Gastroesophageal sphincter (tissue), 4 donors: ENCODE results near the gene GGCX. TPM values are rescaled to one million over a fixed set of nuclear protein-coding genes. Genes with fewer than 3 reads are reported as not detected.
A peak's percentile ranks its signal among the peaks of the same experiment; 100 is the strongest.

Source experiments
- ATAC-seq: fragments of 150-250 bp; one replicate; pipeline ENCODE4 v1.9.1; 2016; ENCODE audit warnings: mild to moderate bottlenecking, moderate library complexity
- H3K27ac ChIP-seq, 4 donors: fragments of 200-600 bp; sonication (generic) in 3 of 4; 1 replicate in 3 of 4; 2 replicates in 1 of 4; pipeline ENCODE4 v1.5.1; 2016 to 2019
- H3K27me3 ChIP-seq: fragments of 200-600 bp; sonication (generic); one replicate; pipeline ENCODE4 v1.5.1; 2019
- H3K36me3 ChIP-seq, 2 donors: fragments of 200-600 bp; sonication (generic); one replicate each; pipeline ENCODE4 v1.5.1; 2019; ENCODE audit warnings: control low read depth in 1 of 2
- H3K4me1 ChIP-seq, 3 donors: fragments of 200-600 bp; sonication (generic); 1 replicate in 2 of 3; 2 replicates in 1 of 3; pipeline ENCODE4 v1.5.1; 2016 to 2019; ENCODE audit warnings: control low read depth in 2 of 3
- H3K4me3 ChIP-seq, 2 donors: fragments of 200-600 bp; sonication (generic); one replicate each; pipeline ENCODE4 v1.5.1; 2019; ENCODE audit warnings: mild to moderate bottlenecking in 1 of 2, moderate library complexity in 1 of 2
- H3K9me3 ChIP-seq, 3 donors: fragments of 200-600 bp; sonication (generic); one replicate each; pipeline ENCODE4 v1.5.1; 2017 to 2019; ENCODE audit warnings: control low read depth in 2 of 3
- EP300 ChIP-seq: sonication (generic); formaldehyde crosslinking; IDR thresholded peaks from one replicate; pipeline ENCODE4 v1.6.1; 2017; ENCODE audit warnings: antibody characterized with exemption, mild to moderate bottlenecking
- POLR2A ChIP-seq, 2 donors: fragments of 450-650 bp; IDR thresholded peaks; one replicate each; pipeline ENCODE4 v1.6.1; 2017; ENCODE audit warnings: antibody characterized with exemption in 2 of 2, mild to moderate bottlenecking in 2 of 2, moderate library complexity in 1 of 2
- POLR2AphosphoS5 ChIP-seq: sonication (generic); formaldehyde crosslinking; IDR thresholded peaks from one replicate; pipeline ENCODE4 v1.6.1; 2017; ENCODE audit warnings: antibody characterized with exemption
- WGBS, 2 donors: methylation state at CpG; one replicate each; pipeline ENCODE4 v1.1.5; 2018; ENCODE audit warnings: low coverage in 1 of 2; 5-methylcytosine and 5-hydroxymethylcytosine counted together
- total RNA-seq, 4 donors: library from RNA; depleted of rRNA; stranded (reverse); fragments of >200 nt; gene quantifications; one replicate each; pipeline ENCODE4 v1.1.0, GENCODE V29; 2016
- TF ChIP-seq, protein P1 (sequence below), 4 experiments: fragments of 200-600 bp in 2 of 4; fragments of 450-650 bp in 2 of 4; sonication (generic) in 1 of 4; IDR thresholded peaks; one replicate each; pipeline ENCODE4 v1.5.1; 2017 to 2019; ENCODE audit warnings: antibody characterized with exemption in 4 of 4, mild to moderate bottlenecking in 2 of 4, moderate library complexity in 2 of 4

The GGCX gene
- total RNA-seq, 4 donors from 2014 or later, result 16.2 to 29.3 (median 24.3) TPM

DNA sequence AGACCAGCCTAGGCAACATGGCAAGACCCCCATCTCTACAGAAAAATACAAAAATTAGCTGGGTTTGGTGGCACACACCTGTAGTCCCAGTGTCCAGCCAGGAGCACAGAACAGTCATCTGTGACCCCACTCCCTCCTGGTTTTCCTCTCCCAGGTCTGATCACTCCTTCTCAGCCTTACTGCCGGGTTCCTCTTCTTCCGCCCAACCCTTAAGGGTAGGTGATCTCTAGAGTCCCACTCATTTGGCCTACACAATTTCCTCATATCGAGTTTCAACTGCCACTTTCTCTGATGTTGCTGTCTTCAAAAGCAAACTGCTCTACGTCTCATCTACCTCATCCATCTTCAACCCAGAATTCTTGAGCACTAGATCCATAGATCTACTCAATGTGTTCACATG lies 35.7 kb downstream of the GGCX start:
- no peak for ATAC-seq
- H3K4me3 ChIP-seq, result no peak overlapping the region
- H3K36me3 ChIP-seq, result no peaks in the 10 kb centered on the region
- TF ChIP-seq, protein P1, sequence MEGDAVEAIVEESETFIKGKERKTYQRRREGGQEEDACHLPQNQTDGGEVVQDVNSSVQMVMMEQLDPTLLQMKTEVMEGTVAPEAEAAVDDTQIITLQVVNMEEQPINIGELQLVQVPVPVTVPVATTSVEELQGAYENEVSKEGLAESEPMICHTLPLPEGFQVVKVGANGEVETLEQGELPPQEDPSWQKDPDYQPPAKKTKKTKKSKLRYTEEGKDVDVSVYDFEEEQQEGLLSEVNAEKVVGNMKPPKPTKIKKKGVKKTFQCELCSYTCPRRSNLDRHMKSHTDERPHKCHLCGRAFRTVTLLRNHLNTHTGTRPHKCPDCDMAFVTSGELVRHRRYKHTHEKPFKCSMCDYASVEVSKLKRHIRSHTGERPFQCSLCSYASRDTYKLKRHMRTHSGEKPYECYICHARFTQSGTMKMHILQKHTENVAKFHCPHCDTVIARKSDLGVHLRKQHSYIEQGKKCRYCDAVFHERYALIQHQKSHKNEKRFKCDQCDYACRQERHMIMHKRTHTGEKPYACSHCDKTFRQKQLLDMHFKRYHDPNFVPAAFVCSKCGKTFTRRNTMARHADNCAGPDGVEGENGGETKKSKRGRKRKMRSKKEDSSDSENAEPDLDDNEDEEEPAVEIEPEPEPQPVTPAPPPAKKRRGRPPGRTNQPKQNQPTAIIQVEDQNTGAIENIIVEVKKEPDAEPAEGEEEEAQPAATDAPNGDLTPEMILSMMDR (IDR thresholded peaks at IDR 0.05), result no peak
- TF ChIP-seq POLR2A (IDR thresholded peaks at IDR 0.05) (no peak), EP300 (no peak), POLR2AphosphoS5 (no peak)
- H3K9me3 ChIP-seq, result no peaks in the 10 kb centered on the region
- peak overlapping the region in 3 of 4 donors; percentile 55 to 78 (median 76) for H3K27ac ChIP-seq
- 88% methylated on average over 4 of the region's 4 CpGs; no CpG with 5 or more reads in 1 of the 2 donors for WGBS, 2 donors
- peaks cover 2 to 24% (median 15%) of the 10 kb centered on the region in 3 donors for H3K4me1 ChIP-seq
- no peaks in the 10 kb centered on the region for H3K27me3 ChIP-seq

DNA sequence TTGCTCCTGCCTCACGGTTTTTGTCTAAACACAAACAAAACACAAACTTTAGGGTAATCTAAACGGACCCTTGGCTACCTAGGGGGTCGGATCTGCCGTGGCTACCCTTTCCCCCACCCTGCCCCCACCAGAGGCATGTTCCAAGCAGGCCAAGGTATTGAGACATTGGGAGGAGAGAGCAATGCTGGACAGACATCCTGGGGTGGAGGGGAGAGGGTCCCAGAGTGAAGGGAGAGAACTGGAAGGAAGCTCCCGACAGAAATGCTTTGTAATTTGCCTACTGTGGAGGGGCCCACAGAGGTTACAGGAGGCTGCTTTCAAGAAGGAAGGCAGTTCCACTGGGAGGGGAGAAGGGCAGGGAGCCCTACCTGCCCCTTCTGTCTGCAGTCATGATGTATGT lies 36.3 kb downstream of the GGCX start:
- TF ChIP-seq POLR2A (IDR thresholded peaks at IDR 0.05) (no peak), POLR2AphosphoS5 (no peak), EP300 (no peak)
- TF ChIP-seq, protein P1 (IDR thresholded peaks at IDR 0.05), result no peak
- Histone ChIP-seq H3K27ac (peak overlapping the region in 3 of 4 donors; percentile 55 to 78 (median 76)), H3K27me3 (no peaks in the 10 kb centered on the region), H3K9me3 (no peaks in the 10 kb centered on the region), H3K4me3 (no peak overlapping the region), H3K36me3 (no peaks in the 10 kb centered on the region), H3K4me1 (peaks cover 2 to 24% (median 15%) of the 10 kb centered on the region in 3 donors)
- ATAC-seq, result no peak
- WGBS, 2 donors, result 32 to 51% methylated on average over 4 of the region's 5 CpGs

DNA sequence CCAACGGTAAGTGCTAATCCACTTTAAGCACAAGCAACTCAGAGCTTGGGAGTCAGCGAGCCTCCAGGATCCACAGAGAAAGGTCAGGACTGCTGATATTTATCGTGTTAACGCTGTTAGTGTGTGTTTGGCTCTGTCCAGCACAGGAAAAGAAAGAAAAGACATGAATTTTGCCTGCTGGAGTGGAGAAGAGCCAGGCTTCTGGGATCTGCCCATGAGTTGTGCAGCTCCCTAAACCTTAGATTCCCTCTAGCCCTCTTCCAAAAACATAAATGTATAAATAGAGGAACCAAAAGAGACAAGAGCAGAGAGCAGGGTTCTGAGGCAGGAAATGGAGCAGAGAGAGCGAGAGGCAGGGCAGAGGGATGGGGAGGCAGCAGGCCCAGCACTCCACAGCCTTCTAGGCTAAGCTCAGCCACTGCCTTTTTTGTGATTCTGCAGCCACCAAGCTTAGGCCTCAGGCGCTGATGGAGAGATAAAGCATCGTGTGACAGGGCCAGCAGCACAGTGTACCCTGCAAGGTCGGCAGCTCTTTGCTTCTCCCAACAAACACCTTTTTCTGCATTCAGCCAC lies 36.9 kb downstream of the GGCX start:
- peaks cover 2 to 24% (median 15%) of the 10 kb centered on the region in 3 donors for H3K4me1 ChIP-seq
- ATAC-seq, result peak; percentile 63
- H3K36me3 ChIP-seq, result no peaks in the 10 kb centered on the region
- WGBS, 2 donors, result 8 to 20% methylated on average over 4 to 7 of the region's 8 CpGs
- H3K9me3 ChIP-seq, result no peaks in the 10 kb centered on the region
- no peaks in the 10 kb centered on the region for H3K27me3 ChIP-seq
- H3K4me3 ChIP-seq, result no peak overlapping the region
- H3K27ac ChIP-seq, result peak overlapping the region; percentile 55 to 78 (median 67)
- TF ChIP-seq, protein P1 (IDR thresholded peaks at IDR 0.05), result no peak
- no peak for TF ChIP-seq POLR2A (IDR thresholded peaks at IDR 0.05)
- TF ChIP-seq POLR2AphosphoS5, result no peak
- TF ChIP-seq EP300, result no peak

DNA sequence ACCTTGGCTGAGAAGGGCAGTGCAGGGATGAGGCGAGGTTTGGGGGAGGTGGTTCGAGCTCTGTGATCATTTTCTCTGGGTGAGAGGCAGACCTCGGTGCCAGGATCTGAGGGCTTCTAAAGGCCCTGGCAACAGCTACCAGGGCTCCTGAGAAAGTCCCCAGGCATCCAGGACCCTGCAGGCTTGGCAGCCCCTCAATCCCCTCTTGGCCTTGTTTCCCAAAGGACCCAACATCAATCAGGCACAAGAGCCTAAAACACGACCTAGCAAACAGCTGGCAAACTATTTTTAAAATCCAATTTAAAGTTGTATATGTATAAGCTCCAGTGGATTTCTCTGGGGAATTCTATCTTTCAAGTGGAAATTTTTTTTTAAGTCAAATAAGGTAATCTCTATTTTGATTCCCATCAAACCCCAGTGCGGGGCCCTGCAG lies 37.4 kb downstream of the GGCX start:
- 14 to 31% methylated on average over 2 to 3 of the region's 5 CpGs for WGBS, 2 donors
- ATAC-seq, result no peak
- Histone ChIP-seq H3K4me3 (no peak overlapping the region), H3K4me1 (peaks cover 2 to 24% (median 15%) of the 10 kb centered on the region in 3 donors), H3K27ac (peak overlapping the region; percentile 55 to 78 (median 67)), H3K36me3 (no peaks in the 10 kb centered on the region), H3K9me3 (no peaks in the 10 kb centered on the region), H3K27me3 (no peaks in the 10 kb centered on the region)
- no peak for TF ChIP-seq EP300
- TF ChIP-seq, protein P1 (IDR thresholded peaks at IDR 0.05), result no peak
- TF ChIP-seq POLR2A (IDR thresholded peaks at IDR 0.05), result no peak
- TF ChIP-seq POLR2AphosphoS5, result no peak
